Neural crest cell (in vitro differentiated cells): ENCODE measurements around the gene CACNG4. TPM values are rescaled to one million over a fixed set of nuclear protein-coding genes. Genes with fewer than 3 reads are reported as not detected.

Source experiments
- DNase-seq: peaks from one replicate; pipeline ENCODE4 v3.0.0; 2021; ENCODE audit warnings: low read depth, mixed read lengths, low spot score
- H3K27ac Mint-ChIP-seq: one replicate; pipeline ENCODE4 v1.8.0; 2021; ENCODE audit warnings: mild to moderate bottlenecking, mixed read lengths; ENCODE audit not compliant: unreplicated experiment
- H3K27me3 Mint-ChIP-seq: 2 replicates; pipeline ENCODE4 v1.8.0; 2021; ENCODE audit warnings: low read depth, mild to moderate bottlenecking, mixed read lengths
- H3K36me3 Mint-ChIP-seq: 2 replicates; pipeline ENCODE4 v1.8.0; 2021; ENCODE audit warnings: low read depth, mild to moderate bottlenecking, mixed read lengths
- H3K4me1 Mint-ChIP-seq: 2 replicates; pipeline ENCODE4 v1.8.0; 2021; ENCODE audit warnings: mixed read lengths
- H3K4me3 Mint-ChIP-seq: one replicate; pipeline ENCODE4 v1.8.0; 2021; ENCODE audit warnings: mild to moderate bottlenecking, mixed read lengths
- H3K9me3 Mint-ChIP-seq: 2 replicates; pipeline ENCODE4 v1.8.0; 2021; ENCODE audit warnings: mixed read lengths
- CTCF ChIP-seq: fragments of 200-600 bp; sonication (generic); conservative IDR thresholded peaks from 2 replicates; pipeline ENCODE4 v1.5.0; 2021; ENCODE audit warnings: antibody characterized with exemption, mild to moderate bottlenecking
- total RNA-seq: library from RNA; stranded (reverse); gene quantifications from 2 replicates; pipeline ENCODE4 v1.2.1, GENCODE V29; 2021

Gene CACNG4
- total RNA-seq, 1 donor from 2014 or later, result 38.4 TPM

- Mint-ChIP-seq H3K4me1 (no peaks in the 10 kb centered on the region), H3K36me3 (peaks cover 2% of the 10 kb centered on the region), H3K27ac (peak within 1 kb of the TSS; percentile 86), H3K9me3 (peaks cover 8% of the 10 kb centered on the region), H3K4me3 (no peak within 1 kb of the TSS), H3K27me3 (no peaks in the 10 kb centered on the region)
- DNase-seq, result no peak
- no peak for TF ChIP-seq CTCF
Observed at GRCh38 chr17:67044016-67044772, 79.7 kb downstream of the CACNG4 start, which contains the start of gene CACNG1. Gene CACNG1 (plus strand): TSS chr17:67044554. CDS start chr17:67044661, 107 bp downstream.

- DNase-seq, result no peak
- Mint-ChIP-seq H3K4me1 (no peaks in the 10 kb centered on the region), H3K36me3 (peaks cover 2% of the 10 kb centered on the region), H3K27me3 (no peaks in the 10 kb centered on the region), H3K9me3 (peaks cover 8% of the 10 kb centered on the region), H3K27ac (no peak overlapping the region), H3K4me3 (no peak overlapping the region)
- no peak for TF ChIP-seq CTCF
Observed at GRCh38 chr17:67044940-67045339, 80.4 kb downstream of the CACNG4 start.

GRCh38 chr17:67046398-67046797 lies 81.9 kb downstream of the CACNG4 start:
- Mint-ChIP-seq H3K4me3 (no peak overlapping the region), H3K27me3 (no peaks in the 10 kb centered on the region), H3K36me3 (peaks cover 2% of the 10 kb centered on the region), H3K4me1 (no peaks in the 10 kb centered on the region), H3K9me3 (peaks cover 8% of the 10 kb centered on the region), H3K27ac (no peak overlapping the region)
- DNase-seq, result no peak
- TF ChIP-seq CTCF, result no peak

- H3K36me3 Mint-ChIP-seq, result peaks cover 2% of the 10 kb centered on the region
- H3K27ac Mint-ChIP-seq, result no peak overlapping the region
- no peak for DNase-seq
- H3K4me3 Mint-ChIP-seq, result no peak overlapping the region
- peaks cover 8% of the 10 kb centered on the region for H3K9me3 Mint-ChIP-seq
- no peaks in the 10 kb centered on the region for H3K27me3 Mint-ChIP-seq
- TF ChIP-seq CTCF, result no peak
- no peaks in the 10 kb centered on the region for H3K4me1 Mint-ChIP-seq
Observed at GRCh38 chr17:67047382-67047781, 82.9 kb downstream of the CACNG4 start.

GRCh38 chr17:67049025-67049739 lies 84.7 kb downstream of the CACNG4 start:
- TF ChIP-seq CTCF, result no peak
- peaks cover 2% of the 10 kb centered on the region for H3K36me3 Mint-ChIP-seq
- H3K4me1 Mint-ChIP-seq, result no peaks in the 10 kb centered on the region
- H3K27ac Mint-ChIP-seq, result no peak overlapping the region
- no peaks in the 10 kb centered on the region for H3K27me3 Mint-ChIP-seq
- DNase-seq, result no peak
- H3K9me3 Mint-ChIP-seq, result peaks cover 8% of the 10 kb centered on the region
- no peak overlapping the region for H3K4me3 Mint-ChIP-seq
